GM19025 (cell line): ENCODE results near the gene SNX9.

Source experiments
- ATAC-seq: cut with Tn5 transposase; IDR thresholded peaks from one replicate; pipeline ENCODE4 v1.9.1; 2021; ENCODE audit warnings: mild to moderate bottlenecking, low read depth, moderate library complexity; ENCODE audit not compliant: unreplicated experiment

Gene SNX9

GRCh38 chr6:157985378-157986155, 162.5 kb downstream of the SNX9 start:
- no peak for ATAC-seq

GRCh38 chr6:157987788-157988699, 165.0 kb downstream of the SNX9 start:
- ATAC-seq, result no peak

GRCh38 chr6:157988700-157989063, 165.6 kb downstream of the SNX9 start:
- ATAC-seq, result no peak

GRCh38 chr6:157989541-157990289, 166.7 kb downstream of the SNX9 start:
- ATAC-seq, result no peak

GRCh38 chr6:157990321-157991066, 167.4 kb downstream of the SNX9 start:
- no peak for ATAC-seq

- no peak for ATAC-seq
Observed at GRCh38 chr6:157991067-157991432, 168.0 kb downstream of the SNX9 start.

GRCh38 chr6:157993076-157993475, 170.0 kb downstream of the SNX9 start:
- no peak for ATAC-seq

GRCh38 chr6:157994125-157994795, 171.2 kb downstream of the SNX9 start:
- no peak for ATAC-seq
